HL-60 (cell line): ENCODE data around the gene ATXN2L.

ENCODE experiments used
- CTCF ChIP-seq: IDR thresholded peaks from one replicate; pipeline ENCODE4 v1.5.1; 2011; ENCODE audit warnings: low read length, control low read depth, inconsistent platforms; ENCODE audit not compliant: insufficient read depth
- GABPA ChIP-seq: IDR thresholded peaks from 2 replicates; pipeline ENCODE4 v1.6.1; 2012; ENCODE audit warnings: low read depth
- POLR2AphosphoS5 ChIP-seq: IDR thresholded peaks from 2 replicates; pipeline ENCODE4 v1.6.1; 2012; ENCODE audit warnings: low read depth
- SPI1 ChIP-seq: IDR thresholded peaks from 2 replicates; pipeline ENCODE4 v1.6.1; 2012; ENCODE audit warnings: low read depth, mild to moderate bottlenecking, borderline replicate concordance
- TF ChIP-seq, protein P1 (sequence below): IDR thresholded peaks from 2 replicates; pipeline ENCODE4 v1.6.1; 2012; ENCODE audit warnings: low read depth; ENCODE audit not compliant: insufficient replicate concordance

GRCh38 chr16:28880589-28880915 lies 57.8 kb downstream of the ATXN2L start:
- TF ChIP-seq CTCF (no peak), POLR2AphosphoS5 (no peak), SPI1 (no peak), GABPA (no peak)
- TF ChIP-seq, protein P1, sequence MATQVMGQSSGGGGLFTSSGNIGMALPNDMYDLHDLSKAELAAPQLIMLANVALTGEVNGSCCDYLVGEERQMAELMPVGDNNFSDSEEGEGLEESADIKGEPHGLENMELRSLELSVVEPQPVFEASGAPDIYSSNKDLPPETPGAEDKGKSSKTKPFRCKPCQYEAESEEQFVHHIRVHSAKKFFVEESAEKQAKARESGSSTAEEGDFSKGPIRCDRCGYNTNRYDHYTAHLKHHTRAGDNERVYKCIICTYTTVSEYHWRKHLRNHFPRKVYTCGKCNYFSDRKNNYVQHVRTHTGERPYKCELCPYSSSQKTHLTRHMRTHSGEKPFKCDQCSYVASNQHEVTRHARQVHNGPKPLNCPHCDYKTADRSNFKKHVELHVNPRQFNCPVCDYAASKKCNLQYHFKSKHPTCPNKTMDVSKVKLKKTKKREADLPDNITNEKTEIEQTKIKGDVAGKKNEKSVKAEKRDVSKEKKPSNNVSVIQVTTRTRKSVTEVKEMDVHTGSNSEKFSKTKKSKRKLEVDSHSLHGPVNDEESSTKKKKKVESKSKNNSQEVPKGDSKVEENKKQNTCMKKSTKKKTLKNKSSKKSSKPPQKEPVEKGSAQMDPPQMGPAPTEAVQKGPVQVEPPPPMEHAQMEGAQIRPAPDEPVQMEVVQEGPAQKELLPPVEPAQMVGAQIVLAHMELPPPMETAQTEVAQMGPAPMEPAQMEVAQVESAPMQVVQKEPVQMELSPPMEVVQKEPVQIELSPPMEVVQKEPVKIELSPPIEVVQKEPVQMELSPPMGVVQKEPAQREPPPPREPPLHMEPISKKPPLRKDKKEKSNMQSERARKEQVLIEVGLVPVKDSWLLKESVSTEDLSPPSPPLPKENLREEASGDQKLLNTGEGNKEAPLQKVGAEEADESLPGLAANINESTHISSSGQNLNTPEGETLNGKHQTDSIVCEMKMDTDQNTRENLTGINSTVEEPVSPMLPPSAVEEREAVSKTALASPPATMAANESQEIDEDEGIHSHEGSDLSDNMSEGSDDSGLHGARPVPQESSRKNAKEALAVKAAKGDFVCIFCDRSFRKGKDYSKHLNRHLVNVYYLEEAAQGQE: no peak
